Measurements from ENCODE around the gene ADPRHL1.
"Not testable (repeated sequence)": the region's sequence is repeated elsewhere in the genome, so short reads cannot be mapped to it uniquely, and the experiment has no call there.

Gene ADPRHL1

GRCh38 chr13:113456116-113456702 lies 2.9 kb upstream of the ADPRHL1 start:
- DNase-seq (ENCODE audit: low read depth in 2 of 2) = no peak

GRCh38 chr13:113455384-113455783 lies 2.1 kb upstream of the ADPRHL1 start:
- no peak for DNase-seq (ENCODE audit: low read depth in 2 of 2)

GRCh38 chr13:113454936-113455335 lies 1.6 kb upstream of the ADPRHL1 start:
- DNase-seq (ENCODE audit: low read depth in 2 of 2) = no peak

GRCh38 chr13:113452466-113452865 lies 822 bp downstream of the ADPRHL1 start:
- no peak for DNase-seq (ENCODE audit: low read depth in 2 of 2)

- DNase-seq (ENCODE audit: low read depth in 2 of 2) = no peak
Measured at GRCh38 chr13:113451951-113452421, 1.3 kb downstream of the ADPRHL1 start.

GRCh38 chr13:113450861-113451620 lies 2.2 kb downstream of the ADPRHL1 start:
- not testable (repeated sequence) for DNase-seq (ENCODE audit: low read depth in 2 of 2)

GRCh38 chr13:113450348-113450744 lies 2.9 kb downstream of the ADPRHL1 start:
- DNase-seq (ENCODE audit: low read depth in 2 of 2) = not testable (repeated sequence)

GRCh38 chr13:113449693-113450347 lies 3.5 kb downstream of the ADPRHL1 start:
- no peak for DNase-seq (ENCODE audit: low read depth in 2 of 2)

GRCh38 chr13:113448885-113449692 lies 4.2 kb downstream of the ADPRHL1 start:
- DNase-seq (ENCODE audit: low read depth in 2 of 2) = peak in 1 of 2 donors; percentile 18

GRCh38 chr13:113448545-113448884 lies 4.8 kb downstream of the ADPRHL1 start:
- no peak for DNase-seq (ENCODE audit: low read depth in 2 of 2)

GRCh38 chr13:113447596-113447995 lies 5.7 kb downstream of the ADPRHL1 start:
- DNase-seq (ENCODE audit: low read depth in 2 of 2) = no peak

GRCh38 chr13:113446488-113446854 lies 6.8 kb downstream of the ADPRHL1 start:
- DNase-seq (ENCODE audit: low read depth in 2 of 2) = no peak

- DNase-seq (ENCODE audit: low read depth in 2 of 2) = no peak
Measured at GRCh38 chr13:113445791-113446487, 7.3 kb downstream of the ADPRHL1 start.

- DNase-seq (ENCODE audit: low read depth in 2 of 2) = no peak
Measured at GRCh38 chr13:113443991-113444390, 9.3 kb downstream of the ADPRHL1 start.

- no peak for DNase-seq (ENCODE audit: low read depth in 2 of 2)
Measured at GRCh38 chr13:113442985-113443362, 10.3 kb downstream of the ADPRHL1 start.

- no peak for DNase-seq (ENCODE audit: low read depth in 2 of 2)
Measured at GRCh38 chr13:113442354-113442984, 10.8 kb downstream of the ADPRHL1 start.

- no peak for DNase-seq (ENCODE audit: low read depth in 2 of 2)
Measured at GRCh38 chr13:113441661-113442060, 11.6 kb downstream of the ADPRHL1 start.

GRCh38 chr13:113437408-113438010 lies 15.8 kb downstream of the ADPRHL1 start:
- no peak for DNase-seq (ENCODE audit: low read depth in 2 of 2)

- not testable (repeated sequence) for DNase-seq (ENCODE audit: low read depth in 2 of 2)
Measured at GRCh38 chr13:113436866-113437265, 16.4 kb downstream of the ADPRHL1 start.

- DNase-seq (ENCODE audit: low read depth in 2 of 2) = not testable (repeated sequence)
Measured at GRCh38 chr13:113435907-113436306, 17.4 kb downstream of the ADPRHL1 start.
